ENCODE data around the gene MARCHF10. TPM values are rescaled to one million over a fixed set of nuclear protein-coding genes. Genes with fewer than 3 reads are reported as not detected.

The MARCHF10 gene
- polyA plus RNA-seq, 1 donor from 2014 or later, result 0.27 TPM

- no peak overlapping the region for H3K27ac ChIP-seq (ENCODE audit: low read length)
- H3K36me3 ChIP-seq (ENCODE audit: insufficient read depth, low read length), result no peaks in the 10 kb centered on the region
- H3F3A ChIP-seq (ENCODE audit: insufficient read depth, low read length, poor library complexity, severe bottlenecking), result no peaks in the 10 kb centered on the region
- H3K27me3 ChIP-seq (ENCODE audit: insufficient read depth, low read depth, low read length), result no peaks in the 10 kb centered on the region
- no peak overlapping the region for H3K4me3 ChIP-seq (ENCODE audit: low read length)
- H4K20me1 ChIP-seq (ENCODE audit: insufficient read depth), result no peaks in the 10 kb centered on the region
- H3K9me2 ChIP-seq (ENCODE audit: insufficient read depth, low read length), result no peaks in the 10 kb centered on the region
- no peaks in the 10 kb centered on the region for H3K9me3 ChIP-seq (ENCODE audit: low read length)
- H3K79me2 ChIP-seq (replicated peaks; ENCODE audit: insufficient read depth, low read length), result no peaks in the 10 kb centered on the region
- H2AFZ ChIP-seq (ENCODE audit: low read depth, low read length), result no peak overlapping the region
- H3K9ac ChIP-seq (ENCODE audit: low read length), result no peak overlapping the region
- no peak overlapping the region for H3K4me2 ChIP-seq (ENCODE audit: low read length)
- TF ChIP-seq TAF1 (IDR thresholded peaks at IDR 0.05; ENCODE audit: low read depth), result no peak
- no peak for TF ChIP-seq EP300 (conservative IDR thresholded peaks at IDR 0.05; ENCODE audit: poor library complexity, severe bottlenecking)
- no peak for TF ChIP-seq MXI1 (conservative IDR thresholded peaks at IDR 0.05; ENCODE audit: poor library complexity, severe bottlenecking)
- no peak for TF ChIP-seq RAD21 (conservative IDR thresholded peaks at IDR 0.05)
- no peak for TF ChIP-seq POLR2AphosphoS5 (IDR thresholded peaks at IDR 0.05)
- TF ChIP-seq CTCF (IDR thresholded peaks at IDR 0.05; ENCODE audit: poor library complexity, severe bottlenecking), result no peak
- TF ChIP-seq REST (IDR thresholded peaks at IDR 0.05; ENCODE audit: borderline replicate concordance), result no peak
- TF ChIP-seq EZH2 (IDR thresholded peaks at IDR 0.05; ENCODE audit: borderline replicate concordance, insufficient read depth, low read length, poor library complexity, severe bottlenecking), result no peak
- TF ChIP-seq SMC3 (conservative IDR thresholded peaks at IDR 0.05; ENCODE audit: poor library complexity), result no peak
Observed at GRCh38 chr17:62781356-62781755, 26.8 kb downstream of the MARCHF10 start.

GRCh38 chr17:62780951-62781350 lies 27.2 kb downstream of the MARCHF10 start:
- H3K4me3 ChIP-seq (ENCODE audit: low read length), result no peak overlapping the region
- H3K27ac ChIP-seq (ENCODE audit: low read length), result no peak overlapping the region
- no peaks in the 10 kb centered on the region for H3K36me3 ChIP-seq (ENCODE audit: insufficient read depth, low read length)
- H3F3A ChIP-seq (ENCODE audit: insufficient read depth, low read length, poor library complexity, severe bottlenecking), result no peaks in the 10 kb centered on the region
- H2AFZ ChIP-seq (ENCODE audit: low read depth, low read length), result no peak overlapping the region
- no peaks in the 10 kb centered on the region for H3K9me2 ChIP-seq (ENCODE audit: insufficient read depth, low read length)
- H3K27me3 ChIP-seq (ENCODE audit: insufficient read depth, low read depth, low read length), result no peaks in the 10 kb centered on the region
- H3K9ac ChIP-seq (ENCODE audit: low read length), result no peak overlapping the region
- TF ChIP-seq REST (IDR thresholded peaks at IDR 0.05; ENCODE audit: borderline replicate concordance) (no peak), CTCF (IDR thresholded peaks at IDR 0.05; ENCODE audit: poor library complexity, severe bottlenecking) (no peak), TAF1 (IDR thresholded peaks at IDR 0.05; ENCODE audit: low read depth) (no peak), EZH2 (IDR thresholded peaks at IDR 0.05; ENCODE audit: borderline replicate concordance, insufficient read depth, low read length, poor library complexity, severe bottlenecking) (no peak), SMC3 (conservative IDR thresholded peaks at IDR 0.05; ENCODE audit: poor library complexity) (no peak), POLR2AphosphoS5 (IDR thresholded peaks at IDR 0.05) (no peak), EP300 (conservative IDR thresholded peaks at IDR 0.05; ENCODE audit: poor library complexity, severe bottlenecking) (no peak), RAD21 (conservative IDR thresholded peaks at IDR 0.05) (no peak), MXI1 (conservative IDR thresholded peaks at IDR 0.05; ENCODE audit: poor library complexity, severe bottlenecking) (no peak)
- H3K4me2 ChIP-seq (ENCODE audit: low read length), result no peak overlapping the region
- H3K9me3 ChIP-seq (ENCODE audit: low read length), result no peaks in the 10 kb centered on the region
- no peaks in the 10 kb centered on the region for H3K79me2 ChIP-seq (replicated peaks; ENCODE audit: insufficient read depth, low read length)
- H4K20me1 ChIP-seq (ENCODE audit: insufficient read depth), result no peaks in the 10 kb centered on the region

Data from neural cell (in vitro differentiated cells).